ENCODE results near the gene P4HB. TPM values are rescaled to one million over a fixed set of nuclear protein-coding genes. Genes with fewer than 3 reads are reported as not detected.

P4HB gene
- total RNA-seq, 2 donors from 2014 or later = 509 to 2,101 TPM

GRCh38 chr17:81844887-81845286 is 15.4 kb downstream of the P4HB start:
- no peaks in the 10 kb centered on the region for H3K27me3 ChIP-seq (replicated peaks; ENCODE audit: insufficient read depth)
- H3K9me3 ChIP-seq = no peaks in the 10 kb centered on the region
- DNase-seq (ENCODE audit: low spot score) = no peak
- peaks cover 30 to 35% of the 10 kb centered on the region in 2 donors for H3K36me3 ChIP-seq
- intact Hi-C loops (cut with DNase I) = no loop called here
- TF ChIP-seq CTCF (IDR thresholded peaks at IDR 0.05) (no peak), POLR2A (IDR thresholded peaks at IDR 0.05) (no peak), POLR2AphosphoS5 (IDR thresholded peaks at IDR 0.05) (no peak)
- no peak overlapping the region for H3K27ac ChIP-seq
- no peaks in the 10 kb centered on the region for H3K4me1 ChIP-seq (replicated peaks)
- 83% methylated on average over 13 of the region's 13 CpGs for WGBS
- no peak overlapping the region for H3K4me3 ChIP-seq

DNA sequence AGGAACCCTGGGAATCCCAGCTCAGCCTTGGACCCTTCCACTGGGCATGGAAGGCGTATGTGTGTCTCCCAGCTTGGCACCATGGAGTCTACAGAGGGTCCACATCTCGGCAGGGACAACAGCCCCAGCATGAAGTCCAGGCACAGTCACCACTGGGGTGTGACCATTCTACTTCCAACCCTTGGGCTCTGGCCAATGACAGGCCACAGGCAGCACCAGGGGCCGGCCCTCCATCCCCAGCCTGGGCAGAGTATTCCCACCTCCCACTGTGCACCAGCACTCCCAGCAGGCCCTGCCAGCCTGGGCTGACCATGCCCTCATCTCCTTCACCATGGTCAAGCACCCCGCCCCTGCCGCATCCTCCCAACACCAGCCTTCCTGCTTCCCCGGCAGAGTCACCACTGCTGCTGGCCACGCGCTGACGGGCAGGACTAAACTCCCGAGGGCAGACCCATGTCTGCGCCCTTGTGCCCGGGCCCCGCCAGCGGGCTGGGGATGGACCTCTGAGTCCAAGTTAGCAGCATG is 15.9 kb downstream of the P4HB start:
- H3K4me3 ChIP-seq = no peak overlapping the region
- TF ChIP-seq CTCF (IDR thresholded peaks at IDR 0.05) (no peak), POLR2AphosphoS5 (IDR thresholded peaks at IDR 0.05) (no peak)
- peaks cover 30 to 35% of the 10 kb centered on the region in 2 donors for H3K36me3 ChIP-seq
- no peaks in the 10 kb centered on the region for H3K9me3 ChIP-seq
- H3K27ac ChIP-seq = no peak overlapping the region
- 93% methylated on average over 12 of the region's 14 CpGs for WGBS
- intact Hi-C loops (cut with DNase I) = no loop called here
- H3K27me3 ChIP-seq (replicated peaks; ENCODE audit: insufficient read depth) = no peaks in the 10 kb centered on the region
- DNase-seq (ENCODE audit: low spot score) = no peak
- no peaks in the 10 kb centered on the region for H3K4me1 ChIP-seq (replicated peaks)

DNA sequence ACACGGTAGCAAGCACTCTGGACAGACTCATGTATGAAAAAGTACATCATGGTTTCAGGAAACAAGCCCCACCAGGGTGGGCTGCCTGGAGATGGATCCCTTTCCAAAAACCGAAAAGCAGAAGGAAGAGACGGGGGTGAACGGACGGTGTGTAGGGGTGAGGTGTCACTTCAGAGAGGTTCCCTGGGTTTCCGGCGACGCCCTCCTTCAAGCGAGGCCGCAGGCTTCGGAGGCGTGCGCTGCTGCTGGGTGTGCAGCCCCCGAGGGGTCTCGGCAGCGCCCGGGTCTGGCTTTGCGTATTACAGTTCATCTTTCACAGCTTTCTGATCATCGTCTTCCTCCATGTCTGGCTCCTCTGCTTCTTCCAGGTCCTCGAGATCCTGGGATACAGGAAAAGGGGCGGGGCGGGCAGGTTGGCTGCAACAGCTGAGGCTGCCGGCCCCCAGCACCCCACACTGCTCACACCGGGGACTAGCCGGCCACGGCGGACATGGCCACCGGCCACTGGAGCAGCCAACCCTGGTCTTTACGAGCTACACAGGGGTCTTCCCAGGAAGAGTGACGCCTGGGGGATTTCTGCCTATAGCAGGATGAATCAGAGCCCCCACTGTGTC is 16.5 kb downstream of the P4HB start:
- DNase-seq (ENCODE audit: low spot score) = no peak
- intact Hi-C loops (cut with DNase I) = no loop called here
- no peak overlapping the region for H3K4me3 ChIP-seq
- no peaks in the 10 kb centered on the region for H3K27me3 ChIP-seq (replicated peaks; ENCODE audit: insufficient read depth)
- H3K9me3 ChIP-seq = no peaks in the 10 kb centered on the region
- H3K36me3 ChIP-seq = peaks cover 30 to 31% of the 10 kb centered on the region in 2 donors
- H3K4me1 ChIP-seq (replicated peaks) = no peaks in the 10 kb centered on the region
- TF ChIP-seq CTCF (IDR thresholded peaks at IDR 0.05) = no peak
- TF ChIP-seq POLR2A (IDR thresholded peaks at IDR 0.05) = no peak
- H3K27ac ChIP-seq = no peak overlapping the region
- 89% methylated on average over 29 of the region's 30 CpGs for WGBS

GRCh38 chr17:81842725-81843504 is 17.4 kb downstream of the P4HB start:
- Histone ChIP-seq H3K27ac (peak overlapping the region in 1 of 2 donors; percentile 72), H3K27me3 (replicated peaks; ENCODE audit: insufficient read depth) (no peaks in the 10 kb centered on the region)
- intact Hi-C loops (cut with DNase I) = no loop called here

More at GRCh38 chr17:81842725-81843504, 17.4 kb downstream of the P4HB start:
- Histone ChIP-seq H3K9me3 (no peaks in the 10 kb centered on the region), H3K4me3 (no peak overlapping the region), H3K36me3 (peaks cover 30 to 31% of the 10 kb centered on the region in 2 donors), H3K4me1 (replicated peaks) (no peaks in the 10 kb centered on the region)
- TF ChIP-seq POLR2A (IDR thresholded peaks at IDR 0.05) = no peak
- TF ChIP-seq POLR2AphosphoS5 (IDR thresholded peaks at IDR 0.05) = peak; percentile 23
- no peak for TF ChIP-seq CTCF (IDR thresholded peaks at IDR 0.05)
- 71% methylated on average over 21 of the region's 21 CpGs for WGBS
- no peak for DNase-seq (ENCODE audit: low spot score)
